T-helper 17 cell (primary cell): ENCODE results near the gene SMIM12. TPM values are rescaled to one million over a fixed set of nuclear protein-coding genes. Genes with fewer than 3 reads are reported as not detected.

Source experiments
- ATAC-seq: fragments of 150-1000 bp; cut with Tn5 transposase; 2 replicates; pipeline ENCODE4 v1.10.0; 2021; ENCODE audit warnings: mild to moderate bottlenecking, moderate library complexity
- DNase-seq, 3 donors: peaks; one replicate each; pipeline versions ENCODE4 v3.0.0 to v3.0.0-alpha.2; 2020 to 2021
- H3K9me3 ChIP-seq: one replicate; pipeline ENCODE4 v1.7.0; 2013; ENCODE audit warnings: low read length, mild to moderate bottlenecking; ENCODE audit not compliant: control insufficient read depth, poor library complexity, severe bottlenecking
- H3K27ac Mint-ChIP-seq: one replicate; pipeline ENCODE4 v1.8.0; 2022; ENCODE audit warnings: mild to moderate bottlenecking, moderate library complexity, mixed read lengths
- H3K27me3 Mint-ChIP-seq: one replicate; pipeline ENCODE4 v1.8.0; 2022; ENCODE audit warnings: mixed read lengths
- H3K36me3 Mint-ChIP-seq: one replicate; pipeline ENCODE4 v1.8.0; 2022; ENCODE audit warnings: low read depth, mixed read lengths
- H3K4me1 Mint-ChIP-seq: one replicate; pipeline ENCODE4 v1.8.0; 2022; ENCODE audit warnings: mild to moderate bottlenecking, mixed read lengths
- H3K4me3 Mint-ChIP-seq: one replicate; pipeline ENCODE4 v1.8.0; 2022; ENCODE audit warnings: mild to moderate bottlenecking, moderate library complexity, mixed read lengths
- total RNA-seq, 4 donors: library from RNA in 2 of 4; stranded (reverse) in 2 of 4; gene quantifications; one replicate each; pipeline ENCODE4 v1.2.3 and lab custom pipeline; 2022 to 2026

SMIM12 gene
- total RNA-seq, 2 donors from 2014 or later = 29.6 to 39.2 TPM

DNA sequence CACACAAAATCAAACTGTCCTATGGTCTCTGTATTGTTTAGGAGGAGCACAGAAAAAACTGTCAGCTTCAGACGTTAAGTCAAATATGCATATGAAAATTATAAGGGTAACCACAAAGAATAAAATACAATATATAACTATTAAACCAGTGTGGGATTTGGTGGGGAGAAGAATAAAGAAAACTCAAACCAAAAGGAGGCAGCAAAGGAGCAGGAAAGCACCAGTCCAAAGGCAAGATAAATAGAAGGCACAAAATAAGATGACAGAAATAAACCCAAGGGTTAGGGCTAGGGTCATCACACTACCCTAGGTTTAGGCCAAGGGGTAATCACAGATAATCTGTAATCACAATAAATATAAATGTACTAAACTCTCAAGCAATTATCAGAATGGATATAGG is 37.1 kb upstream of the SMIM12 start:
- H3K9me3 ChIP-seq = no peaks in the 10 kb centered on the region
- Mint-ChIP-seq H3K4me3 (no peak overlapping the region), H3K4me1 (peaks cover 14% of the 10 kb centered on the region), H3K27me3 (peaks cover 17% of the 10 kb centered on the region), H3K27ac (no peak overlapping the region), H3K36me3 (peaks cover 6% of the 10 kb centered on the region)
- ATAC-seq (no peak), DNase-seq (no peak)

GRCh38 chr1:34889705-34890104 is 30.2 kb upstream of the SMIM12 start:
- no peak overlapping the region for H3K27ac Mint-ChIP-seq
- H3K9me3 ChIP-seq = no peaks in the 10 kb centered on the region
- H3K36me3 Mint-ChIP-seq = peaks cover 2% of the 10 kb centered on the region
- H3K4me3 Mint-ChIP-seq = no peak overlapping the region
- H3K27me3 Mint-ChIP-seq = peaks cover 32% of the 10 kb centered on the region
- no peak for ATAC-seq
- DNase-seq = no peak
- H3K4me1 Mint-ChIP-seq = peaks cover 4% of the 10 kb centered on the region

GRCh38 chr1:34887593-34887992 is 28.0 kb upstream of the SMIM12 start:
- peaks cover 7% of the 10 kb centered on the region for H3K4me1 Mint-ChIP-seq
- no peak overlapping the region for H3K4me3 Mint-ChIP-seq
- ATAC-seq (no peak), DNase-seq (no peak)
- peaks cover 45% of the 10 kb centered on the region for H3K27me3 Mint-ChIP-seq
- peaks cover 2% of the 10 kb centered on the region for H3K36me3 Mint-ChIP-seq
- no peaks in the 10 kb centered on the region for H3K9me3 ChIP-seq
- no peak overlapping the region for H3K27ac Mint-ChIP-seq

DNA sequence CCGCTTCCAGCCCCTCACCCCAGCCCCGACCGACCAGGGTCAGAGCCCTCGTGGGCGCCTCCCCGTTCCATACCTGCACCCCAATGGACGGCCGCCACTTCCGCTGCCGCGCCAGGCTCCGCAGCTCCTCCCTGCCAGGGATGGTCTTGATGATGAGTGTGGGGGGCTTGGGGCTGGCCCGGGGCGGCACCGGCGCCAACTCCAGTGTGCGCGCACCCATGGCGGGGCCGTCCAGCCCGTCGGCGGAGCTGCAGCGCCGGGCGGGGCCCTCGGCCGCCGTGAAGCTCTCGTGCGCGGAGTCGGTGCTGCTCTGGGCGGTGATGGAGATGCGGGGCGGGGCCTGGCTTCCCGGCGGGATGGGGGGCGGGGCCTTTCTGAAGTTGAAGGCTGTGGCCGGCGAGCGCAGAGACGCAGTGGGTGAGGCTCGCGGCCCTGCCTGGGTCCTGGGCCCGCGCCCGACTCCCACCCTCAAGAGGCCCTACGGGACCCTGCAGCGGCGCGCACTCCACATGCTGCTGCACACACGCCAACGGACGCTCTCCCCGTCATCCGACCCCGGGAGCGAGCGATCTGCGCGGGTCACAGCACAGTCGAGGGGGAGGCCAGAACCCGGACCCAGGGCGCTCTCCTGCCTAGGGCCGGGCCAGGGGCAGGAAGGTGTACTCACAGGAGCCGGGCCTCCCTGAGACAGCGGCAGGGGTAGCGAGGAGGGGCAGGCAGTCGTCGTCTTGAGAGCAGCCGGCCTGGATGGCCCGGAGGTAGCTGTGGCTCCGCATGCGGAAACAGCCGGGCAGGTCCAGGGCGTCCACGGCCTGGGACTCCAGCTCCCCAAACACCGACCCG is 26.1 kb upstream of the SMIM12 start:
- ATAC-seq = peak; percentile 80
- Mint-ChIP-seq H3K4me3 (peak overlapping the region; percentile 85), H3K36me3 (peaks cover 2% of the 10 kb centered on the region), H3K27ac (no peak overlapping the region), H3K4me1 (peaks cover 7% of the 10 kb centered on the region), H3K27me3 (peaks cover 45% of the 10 kb centered on the region)
- no peaks in the 10 kb centered on the region for H3K9me3 ChIP-seq
- DNase-seq = peak in 2 of 3 donors; percentile 29 to 32

DNA sequence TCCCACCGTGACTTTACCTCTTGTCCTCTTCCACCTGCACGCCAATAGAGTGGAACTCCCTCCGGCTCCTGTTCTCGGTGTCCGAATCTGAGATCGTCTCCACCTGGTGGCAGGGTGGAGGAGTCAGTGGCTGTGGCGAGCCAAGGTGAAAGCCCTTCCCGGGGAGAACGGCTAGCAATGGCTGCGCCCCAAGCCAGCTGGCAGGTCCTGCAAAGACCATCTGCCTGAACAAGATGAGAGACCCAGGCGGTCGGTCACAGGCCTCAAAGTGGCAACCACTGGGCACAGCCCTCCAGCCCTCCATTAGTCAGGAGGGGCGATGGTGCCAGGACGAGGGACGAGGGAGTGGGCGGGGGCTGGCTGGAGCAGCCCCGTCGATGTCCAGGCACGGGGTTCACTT is 25.4 kb upstream of the SMIM12 start:
- H3K27me3 Mint-ChIP-seq = peaks cover 51% of the 10 kb centered on the region
- peaks cover 7% of the 10 kb centered on the region for H3K4me1 Mint-ChIP-seq
- ATAC-seq (no peak), DNase-seq (no peak)
- H3K27ac Mint-ChIP-seq = no peak overlapping the region
- no peaks in the 10 kb centered on the region for H3K9me3 ChIP-seq
- peak overlapping the region; percentile 85 for H3K4me3 Mint-ChIP-seq
- peaks cover 2% of the 10 kb centered on the region for H3K36me3 Mint-ChIP-seq

- Mint-ChIP-seq H3K27ac (no peak overlapping the region), H3K4me1 (peaks cover 7% of the 10 kb centered on the region), H3K4me3 (peak overlapping the region; percentile 85), H3K27me3 (peaks cover 50% of the 10 kb centered on the region), H3K36me3 (peaks cover 2% of the 10 kb centered on the region)
- no peak for DNase-seq
- no peaks in the 10 kb centered on the region for H3K9me3 ChIP-seq
- no peak for ATAC-seq
Measured at GRCh38 chr1:34884536-34884935, 25.0 kb upstream of the SMIM12 start.

GRCh38 chr1:34879230-34879629 is 19.7 kb upstream of the SMIM12 start:
- Mint-ChIP-seq H3K27me3 (peaks cover 50% of the 10 kb centered on the region), H3K36me3 (peaks cover 9% of the 10 kb centered on the region), H3K27ac (no peak overlapping the region), H3K4me1 (peaks cover 3% of the 10 kb centered on the region), H3K4me3 (no peak overlapping the region)
- DNase-seq = no peak
- H3K9me3 ChIP-seq = no peaks in the 10 kb centered on the region
- ATAC-seq = no peak

DNA sequence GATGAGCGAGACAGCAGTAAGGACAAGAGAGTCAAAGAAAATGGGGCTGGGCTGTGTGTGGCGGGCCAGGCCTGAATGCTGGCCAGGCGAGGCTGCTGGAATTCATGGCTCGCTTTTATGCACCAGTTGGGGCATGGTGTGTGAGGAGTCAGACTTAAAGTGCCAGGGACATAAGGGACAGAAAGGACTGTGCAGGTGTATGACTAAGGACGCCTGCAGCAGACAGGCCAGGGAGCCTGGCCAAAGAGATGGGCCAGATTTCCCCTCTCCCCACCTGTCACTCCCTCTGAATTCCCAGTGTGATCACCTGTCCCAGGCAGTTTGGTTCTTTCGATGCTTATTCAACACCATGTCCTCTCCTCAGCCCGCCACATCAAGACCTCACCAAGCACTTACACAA is 16.9 kb upstream of the SMIM12 start:
- DNase-seq (no peak), ATAC-seq (no peak)
- no peak overlapping the region for H3K27ac Mint-ChIP-seq
- H3K27me3 Mint-ChIP-seq = peaks cover 68% of the 10 kb centered on the region
- H3K36me3 Mint-ChIP-seq = peaks cover 21% of the 10 kb centered on the region
- peaks cover 10% of the 10 kb centered on the region for H3K4me1 Mint-ChIP-seq
- no peak overlapping the region for H3K4me3 Mint-ChIP-seq
- no peaks in the 10 kb centered on the region for H3K9me3 ChIP-seq

GRCh38 chr1:34874296-34874952 is 14.9 kb upstream of the SMIM12 start:
- peaks cover 21% of the 10 kb centered on the region for H3K36me3 Mint-ChIP-seq
- DNase-seq (no peak), ATAC-seq (no peak)
- H3K4me1 Mint-ChIP-seq = peaks cover 14% of the 10 kb centered on the region
- H3K27me3 Mint-ChIP-seq = peaks cover 69% of the 10 kb centered on the region
- H3K27ac Mint-ChIP-seq = no peak overlapping the region
- H3K4me3 Mint-ChIP-seq = no peak overlapping the region
- no peaks in the 10 kb centered on the region for H3K9me3 ChIP-seq

DNA sequence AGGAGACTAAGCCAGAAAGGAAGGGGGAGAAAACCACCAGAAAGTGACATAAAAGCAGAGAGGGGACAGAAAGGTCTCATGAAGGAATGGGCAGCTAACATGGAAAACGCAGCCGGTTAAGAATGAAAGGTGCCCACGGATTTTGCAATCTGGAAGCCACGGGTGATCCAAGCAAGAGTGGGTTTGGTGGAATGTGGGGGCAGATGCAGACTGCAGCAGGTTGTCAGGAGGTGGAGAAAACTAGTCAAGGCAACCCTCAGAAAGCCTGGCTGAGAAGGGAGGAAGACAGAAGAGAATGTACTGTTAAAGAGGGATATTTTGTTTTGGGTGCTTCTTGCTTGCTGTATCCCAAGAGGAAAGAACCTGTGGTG is 12.6 kb upstream of the SMIM12 start:
- peaks cover 19% of the 10 kb centered on the region for H3K36me3 Mint-ChIP-seq
- H3K4me1 Mint-ChIP-seq = peaks cover 18% of the 10 kb centered on the region
- no peak for ATAC-seq
- no peak for DNase-seq
- H3K9me3 ChIP-seq = no peaks in the 10 kb centered on the region
- H3K27ac Mint-ChIP-seq = no peak overlapping the region
- H3K27me3 Mint-ChIP-seq = peaks cover 62% of the 10 kb centered on the region
- H3K4me3 Mint-ChIP-seq = no peak overlapping the region

DNA sequence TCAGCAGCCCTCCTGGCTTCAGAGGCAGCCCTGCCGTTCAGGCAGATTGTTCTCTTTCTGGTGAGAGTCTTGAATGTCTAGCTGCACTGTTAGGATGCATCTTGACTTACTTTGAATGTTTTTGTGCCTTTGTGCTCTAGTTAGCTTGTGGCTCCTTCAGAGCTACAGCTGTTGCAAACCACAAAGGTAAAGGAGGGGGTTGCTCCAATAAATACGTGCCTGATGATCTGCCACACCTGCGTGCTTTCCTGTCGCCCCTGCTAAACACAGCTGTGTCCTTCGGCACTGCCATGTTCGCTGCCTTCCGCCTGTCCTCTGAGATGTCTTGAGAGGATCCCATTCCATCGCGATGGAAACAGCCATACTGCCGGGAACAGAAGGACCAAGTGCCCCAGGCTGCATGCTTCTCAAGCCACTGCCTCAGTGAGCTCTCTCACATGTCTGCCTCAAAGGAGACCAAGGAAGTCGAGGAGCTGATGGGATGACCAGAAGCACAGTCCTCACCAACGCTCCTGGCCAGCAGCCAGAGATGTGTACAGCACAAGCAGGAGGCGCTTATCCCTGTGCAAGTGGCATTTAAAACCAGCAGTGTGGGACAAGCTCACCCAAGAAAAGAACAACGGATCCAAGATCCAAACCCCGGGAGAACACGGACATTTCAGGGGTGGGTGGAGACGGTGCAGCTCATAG is 12.0 kb upstream of the SMIM12 start:
- peak overlapping the region; percentile 80 for H3K4me3 Mint-ChIP-seq
- ATAC-seq = no peak
- peaks cover 57% of the 10 kb centered on the region for H3K27me3 Mint-ChIP-seq
- peak overlapping the region; percentile 27 for H3K27ac Mint-ChIP-seq
- no peak for DNase-seq
- H3K9me3 ChIP-seq = no peaks in the 10 kb centered on the region
- peaks cover 18% of the 10 kb centered on the region for H3K4me1 Mint-ChIP-seq
- peaks cover 14% of the 10 kb centered on the region for H3K36me3 Mint-ChIP-seq

DNA sequence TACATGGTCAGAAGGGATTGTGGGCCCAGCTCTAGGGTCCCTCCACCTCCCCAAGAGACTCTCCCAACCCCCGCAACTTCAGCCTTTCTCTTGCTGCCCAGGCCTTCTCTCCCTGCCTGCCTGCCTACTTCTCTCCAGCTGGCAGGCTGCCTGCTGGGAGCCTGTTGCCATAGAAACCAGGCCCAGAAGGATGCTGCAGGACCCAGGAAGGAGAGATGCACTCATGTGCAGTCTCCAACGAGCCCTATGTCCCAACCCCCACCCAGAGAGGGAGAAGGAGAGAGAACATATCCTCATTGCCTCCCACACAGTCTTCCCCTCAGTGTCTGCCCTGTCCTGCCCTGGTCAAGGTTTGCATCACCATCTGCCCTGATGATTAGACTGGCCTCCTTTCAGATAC is 10.8 kb upstream of the SMIM12 start:
- no peak for DNase-seq
- peaks cover 45% of the 10 kb centered on the region for H3K27me3 Mint-ChIP-seq
- ATAC-seq = no peak
- no peak overlapping the region for H3K4me3 Mint-ChIP-seq
- H3K27ac Mint-ChIP-seq = no peak overlapping the region
- H3K36me3 Mint-ChIP-seq = peaks cover 11% of the 10 kb centered on the region
- no peaks in the 10 kb centered on the region for H3K9me3 ChIP-seq
- peaks cover 17% of the 10 kb centered on the region for H3K4me1 Mint-ChIP-seq

DNA sequence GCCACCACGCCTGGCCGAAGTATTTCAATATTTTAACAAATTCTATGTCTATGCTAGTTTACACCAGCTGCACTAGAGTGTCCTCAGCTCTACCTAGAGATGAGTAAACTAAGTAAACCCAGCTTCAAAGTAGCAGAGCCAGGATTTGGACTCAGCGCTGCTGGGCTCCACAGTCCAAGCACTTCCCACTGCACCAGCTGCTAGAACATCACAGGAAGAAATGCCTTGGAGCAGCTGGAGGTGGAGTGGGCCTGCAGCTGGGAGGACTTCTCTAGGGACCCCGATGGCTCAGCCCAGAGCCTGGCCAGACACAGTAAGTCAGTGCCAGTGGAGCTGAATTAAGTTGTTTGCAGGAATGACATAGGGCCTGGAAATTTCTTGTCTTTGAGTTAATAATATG is 10.2 kb upstream of the SMIM12 start:
- ATAC-seq (no peak), DNase-seq (no peak)
- H3K27me3 Mint-ChIP-seq = peaks cover 40% of the 10 kb centered on the region
- H3K4me3 Mint-ChIP-seq = no peak overlapping the region
- H3K36me3 Mint-ChIP-seq = peaks cover 11% of the 10 kb centered on the region
- H3K4me1 Mint-ChIP-seq = peaks cover 20% of the 10 kb centered on the region
- H3K9me3 ChIP-seq = no peaks in the 10 kb centered on the region
- no peak overlapping the region for H3K27ac Mint-ChIP-seq
